K562 (cell line): ENCODE data around the gene ETV3. TPM values are rescaled to one million over a fixed set of nuclear protein-coding genes. Genes with fewer than 3 reads are reported as not detected.

Source experiments
- BHLHE40 ChIP-seq: IDR thresholded peaks from 2 replicates; pipeline ENCODE4 v1.6.1; 2011; ENCODE audit warnings: low read length, improper control_type of control experiment
- FOXJ2 ChIP-seq: fragments of 200-800 bp; sonication (Bioruptor generic); IDR thresholded peaks from 2 replicates; pipeline ENCODE4 v1.6.1; 2016; ENCODE audit warnings: missing genetic modification characterization, missing compliant biosample characterization
- MAZ ChIP-seq, 2 experiments: fragments of 450-650 bp in 1 of 2; sonication (generic) in 1 of 2; formaldehyde crosslinking; IDR thresholded peaks in 1 of 2; conservative IDR thresholded peaks in 1 of 2; 2 replicates each; pipeline versions ENCODE4 v1.4.0 to v1.5.0; 2020; ENCODE audit warnings: mild to moderate bottlenecking in 1 of 2, missing genetic modification reagents in 1 of 2
- POLR2B ChIP-seq: fragments of 450-650 bp; IDR thresholded peaks from 2 replicates; pipeline ENCODE4 v1.6.1; 2018; ENCODE audit warnings: low read depth; ENCODE audit not compliant: partially characterized antibody
- RBFOX2 ChIP-seq: fragments of 200-400 bp; formaldehyde crosslinking; IDR thresholded peaks from 2 replicates; pipeline ENCODE4 v1.6.1; 2017; ENCODE audit warnings: low read depth, mild to moderate bottlenecking, low read length, moderate library complexity
- SIN3B ChIP-seq: fragments of 450-650 bp; IDR thresholded peaks from 2 replicates; pipeline ENCODE4 v1.6.1; 2017; ENCODE audit warnings: low read depth, mild to moderate bottlenecking, moderate library complexity
- SOX6 ChIP-seq: fragments of 450-650 bp; IDR thresholded peaks from 2 replicates; pipeline ENCODE4 v1.6.1; 2014; ENCODE audit warnings: mild to moderate bottlenecking
- ZBED1 ChIP-seq: IDR thresholded peaks from 2 replicates; pipeline ENCODE4 v1.6.1; 2014
- ZNF146 ChIP-seq: IDR thresholded peaks from one replicate; pipeline ENCODE4 v1.6.1; 2018; ENCODE audit warnings: missing compliant biosample characterization; ENCODE audit not compliant: unreplicated experiment
- polyA plus RNA-seq, 8 experiments: library from polyadenylated mRNA; depleted of rRNA in 4 of 8; stranded (reverse) in 5 of 8; unstranded in 3 of 8; fragments of >200 nt; fragmentation: Nextera tagmentation in 2 of 8; fragmentation: Illumina TruSeq in 1 of 8; extraction: Ambion mirVana in 2 of 8; extraction: Trizol in 1 of 8; gene quantifications; 2 replicates each; pipeline versions ENCODE4 v1.2.1 to v1.2.3, GENCODE V29; 2011 to 2014; ENCODE audit warnings: inconsistent platforms in 1 of 8, missing spikeins in 1 of 8
- total RNA-seq, 7 experiments: library from RNA; depleted of rRNA in 6 of 7; stranded (reverse); fragments of >200 nt in 6 of 7; fragmentation: Illumina TruSeq in 2 of 7; extraction: Trizol in 2 of 7; gene quantifications; 2 replicates each; pipeline versions ENCODE4 v1.2.1 to v1.2.3, GENCODE V29; 2011 to 2021; ENCODE audit warnings: low replicate concordance in 1 of 7
- TF ChIP-seq, protein P1 (sequence below): fragments of 200-600 bp; sonication (generic); IDR thresholded peaks from one replicate; pipeline ENCODE4 v1.6.1; 2012; ENCODE audit warnings: mild to moderate bottlenecking, low read depth, low read length, inconsistent platforms
- TF ChIP-seq, protein P2 (sequence below): fragments of 250-450 bp; sonication (Bioruptor Pico); IDR thresholded peaks from 2 replicates; pipeline ENCODE4 v1.8.0; 2022; ENCODE audit warnings: inconsistent platforms
- TF ChIP-seq, protein P3 (sequence below): conservative IDR thresholded peaks from 2 replicates; pipeline ENCODE4 v1.6.1; 2011; ENCODE audit warnings: low read depth, mild to moderate bottlenecking, low read length; ENCODE audit not compliant: control insufficient read depth
- TF ChIP-seq, protein P4 (sequence below): IDR thresholded peaks from 3 replicates; pipeline ENCODE4 v1.6.1; 2011; ENCODE audit warnings: borderline replicate concordance, mild to moderate bottlenecking; ENCODE audit not compliant: insufficient read length, insufficient read depth

ETV3 gene
- total and polyA plus RNA-seq, 9 of the 15 experiments (the other 6 are each of a cell fraction or from before 2014, with no cell fraction given): 3.1 to 16.0 (median 9.0) TPM

DNA sequence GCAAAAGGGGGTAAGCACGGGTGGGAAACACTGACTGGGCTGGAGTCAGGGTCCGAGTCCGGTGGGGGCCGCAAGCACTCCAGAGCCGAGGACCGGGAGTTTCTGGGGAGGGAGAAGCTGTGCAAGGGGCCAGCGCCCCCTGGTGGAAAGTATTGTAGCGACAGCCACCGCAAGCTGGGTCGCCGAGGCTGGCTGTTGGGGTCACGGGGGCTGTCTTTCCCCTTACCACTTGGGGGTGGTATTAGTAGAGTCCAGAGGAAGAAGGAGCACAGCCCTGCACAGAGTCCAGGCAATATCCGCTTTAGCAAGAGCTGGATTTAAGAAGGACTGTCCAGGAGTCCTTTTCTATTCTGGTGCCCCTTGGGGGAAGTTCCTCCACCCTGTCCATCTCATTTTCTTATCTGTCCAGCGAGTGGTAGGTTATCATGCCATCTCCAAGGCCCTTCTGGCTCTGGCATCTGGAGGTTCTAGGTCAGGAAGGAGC, 17.9 kb upstream of the ETV3 start (continued):
- TF ChIP-seq, protein P1, sequence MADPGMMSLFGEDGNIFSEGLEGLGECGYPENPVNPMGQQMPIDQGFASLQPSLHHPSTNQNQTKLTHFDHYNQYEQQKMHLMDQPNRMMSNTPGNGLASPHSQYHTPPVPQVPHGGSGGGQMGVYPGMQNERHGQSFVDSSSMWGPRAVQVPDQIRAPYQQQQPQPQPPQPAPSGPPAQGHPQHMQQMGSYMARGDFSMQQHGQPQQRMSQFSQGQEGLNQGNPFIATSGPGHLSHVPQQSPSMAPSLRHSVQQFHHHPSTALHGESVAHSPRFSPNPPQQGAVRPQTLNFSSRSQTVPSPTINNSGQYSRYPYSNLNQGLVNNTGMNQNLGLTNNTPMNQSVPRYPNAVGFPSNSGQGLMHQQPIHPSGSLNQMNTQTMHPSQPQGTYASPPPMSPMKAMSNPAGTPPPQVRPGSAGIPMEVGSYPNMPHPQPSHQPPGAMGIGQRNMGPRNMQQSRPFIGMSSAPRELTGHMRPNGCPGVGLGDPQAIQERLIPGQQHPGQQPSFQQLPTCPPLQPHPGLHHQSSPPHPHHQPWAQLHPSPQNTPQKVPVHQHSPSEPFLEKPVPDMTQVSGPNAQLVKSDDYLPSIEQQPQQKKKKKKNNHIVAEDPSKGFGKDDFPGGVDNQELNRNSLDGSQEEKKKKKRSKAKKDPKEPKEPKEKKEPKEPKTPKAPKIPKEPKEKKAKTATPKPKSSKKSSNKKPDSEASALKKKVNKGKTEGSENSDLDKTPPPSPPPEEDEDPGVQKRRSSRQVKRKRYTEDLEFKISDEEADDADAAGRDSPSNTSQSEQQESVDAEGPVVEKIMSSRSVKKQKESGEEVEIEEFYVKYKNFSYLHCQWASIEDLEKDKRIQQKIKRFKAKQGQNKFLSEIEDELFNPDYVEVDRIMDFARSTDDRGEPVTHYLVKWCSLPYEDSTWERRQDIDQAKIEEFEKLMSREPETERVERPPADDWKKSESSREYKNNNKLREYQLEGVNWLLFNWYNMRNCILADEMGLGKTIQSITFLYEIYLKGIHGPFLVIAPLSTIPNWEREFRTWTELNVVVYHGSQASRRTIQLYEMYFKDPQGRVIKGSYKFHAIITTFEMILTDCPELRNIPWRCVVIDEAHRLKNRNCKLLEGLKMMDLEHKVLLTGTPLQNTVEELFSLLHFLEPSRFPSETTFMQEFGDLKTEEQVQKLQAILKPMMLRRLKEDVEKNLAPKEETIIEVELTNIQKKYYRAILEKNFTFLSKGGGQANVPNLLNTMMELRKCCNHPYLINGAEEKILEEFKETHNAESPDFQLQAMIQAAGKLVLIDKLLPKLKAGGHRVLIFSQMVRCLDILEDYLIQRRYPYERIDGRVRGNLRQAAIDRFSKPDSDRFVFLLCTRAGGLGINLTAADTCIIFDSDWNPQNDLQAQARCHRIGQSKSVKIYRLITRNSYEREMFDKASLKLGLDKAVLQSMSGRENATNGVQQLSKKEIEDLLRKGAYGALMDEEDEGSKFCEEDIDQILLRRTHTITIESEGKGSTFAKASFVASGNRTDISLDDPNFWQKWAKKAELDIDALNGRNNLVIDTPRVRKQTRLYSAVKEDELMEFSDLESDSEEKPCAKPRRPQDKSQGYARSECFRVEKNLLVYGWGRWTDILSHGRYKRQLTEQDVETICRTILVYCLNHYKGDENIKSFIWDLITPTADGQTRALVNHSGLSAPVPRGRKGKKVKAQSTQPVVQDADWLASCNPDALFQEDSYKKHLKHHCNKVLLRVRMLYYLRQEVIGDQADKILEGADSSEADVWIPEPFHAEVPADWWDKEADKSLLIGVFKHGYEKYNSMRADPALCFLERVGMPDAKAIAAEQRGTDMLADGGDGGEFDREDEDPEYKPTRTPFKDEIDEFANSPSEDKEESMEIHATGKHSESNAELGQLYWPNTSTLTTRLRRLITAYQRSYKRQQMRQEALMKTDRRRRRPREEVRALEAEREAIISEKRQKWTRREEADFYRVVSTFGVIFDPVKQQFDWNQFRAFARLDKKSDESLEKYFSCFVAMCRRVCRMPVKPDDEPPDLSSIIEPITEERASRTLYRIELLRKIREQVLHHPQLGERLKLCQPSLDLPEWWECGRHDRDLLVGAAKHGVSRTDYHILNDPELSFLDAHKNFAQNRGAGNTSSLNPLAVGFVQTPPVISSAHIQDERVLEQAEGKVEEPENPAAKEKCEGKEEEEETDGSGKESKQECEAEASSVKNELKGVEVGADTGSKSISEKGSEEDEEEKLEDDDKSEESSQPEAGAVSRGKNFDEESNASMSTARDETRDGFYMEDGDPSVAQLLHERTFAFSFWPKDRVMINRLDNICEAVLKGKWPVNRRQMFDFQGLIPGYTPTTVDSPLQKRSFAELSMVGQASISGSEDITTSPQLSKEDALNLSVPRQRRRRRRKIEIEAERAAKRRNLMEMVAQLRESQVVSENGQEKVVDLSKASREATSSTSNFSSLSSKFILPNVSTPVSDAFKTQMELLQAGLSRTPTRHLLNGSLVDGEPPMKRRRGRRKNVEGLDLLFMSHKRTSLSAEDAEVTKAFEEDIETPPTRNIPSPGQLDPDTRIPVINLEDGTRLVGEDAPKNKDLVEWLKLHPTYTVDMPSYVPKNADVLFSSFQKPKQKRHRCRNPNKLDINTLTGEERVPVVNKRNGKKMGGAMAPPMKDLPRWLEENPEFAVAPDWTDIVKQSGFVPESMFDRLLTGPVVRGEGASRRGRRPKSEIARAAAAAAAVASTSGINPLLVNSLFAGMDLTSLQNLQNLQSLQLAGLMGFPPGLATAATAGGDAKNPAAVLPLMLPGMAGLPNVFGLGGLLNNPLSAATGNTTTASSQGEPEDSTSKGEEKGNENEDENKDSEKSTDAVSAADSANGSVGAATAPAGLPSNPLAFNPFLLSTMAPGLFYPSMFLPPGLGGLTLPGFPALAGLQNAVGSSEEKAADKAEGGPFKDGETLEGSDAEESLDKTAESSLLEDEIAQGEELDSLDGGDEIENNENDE: no peak
- TF ChIP-seq SIN3B (no peak), MAZ (CRISPR knock-in tag; conservative IDR thresholded peaks at IDR 0.05 in 1 of 2, IDR thresholded peaks at IDR 0.05 in 1 of 2) (peak; percentile 50 to 86), ZBED1 (no peak), ZNF146 (CRISPR knock-in tag) (no peak), BHLHE40 (no peak), RBFOX2 (peak; percentile 51; the same call in 1 of the 2 replicates), FOXJ2 (tag) (no peak), SOX6 (no peak; the same call in 1 of the 2 replicates), POLR2B (no peak)
- TF ChIP-seq, protein P2, sequence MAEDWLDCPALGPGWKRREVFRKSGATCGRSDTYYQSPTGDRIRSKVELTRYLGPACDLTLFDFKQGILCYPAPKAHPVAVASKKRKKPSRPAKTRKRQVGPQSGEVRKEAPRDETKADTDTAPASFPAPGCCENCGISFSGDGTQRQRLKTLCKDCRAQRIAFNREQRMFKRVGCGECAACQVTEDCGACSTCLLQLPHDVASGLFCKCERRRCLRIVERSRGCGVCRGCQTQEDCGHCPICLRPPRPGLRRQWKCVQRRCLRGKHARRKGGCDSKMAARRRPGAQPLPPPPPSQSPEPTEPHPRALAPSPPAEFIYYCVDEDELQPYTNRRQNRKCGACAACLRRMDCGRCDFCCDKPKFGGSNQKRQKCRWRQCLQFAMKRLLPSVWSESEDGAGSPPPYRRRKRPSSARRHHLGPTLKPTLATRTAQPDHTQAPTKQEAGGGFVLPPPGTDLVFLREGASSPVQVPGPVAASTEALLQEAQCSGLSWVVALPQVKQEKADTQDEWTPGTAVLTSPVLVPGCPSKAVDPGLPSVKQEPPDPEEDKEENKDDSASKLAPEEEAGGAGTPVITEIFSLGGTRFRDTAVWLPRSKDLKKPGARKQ (CRISPR knock-in tag): no peak
- TF ChIP-seq, protein P3, sequence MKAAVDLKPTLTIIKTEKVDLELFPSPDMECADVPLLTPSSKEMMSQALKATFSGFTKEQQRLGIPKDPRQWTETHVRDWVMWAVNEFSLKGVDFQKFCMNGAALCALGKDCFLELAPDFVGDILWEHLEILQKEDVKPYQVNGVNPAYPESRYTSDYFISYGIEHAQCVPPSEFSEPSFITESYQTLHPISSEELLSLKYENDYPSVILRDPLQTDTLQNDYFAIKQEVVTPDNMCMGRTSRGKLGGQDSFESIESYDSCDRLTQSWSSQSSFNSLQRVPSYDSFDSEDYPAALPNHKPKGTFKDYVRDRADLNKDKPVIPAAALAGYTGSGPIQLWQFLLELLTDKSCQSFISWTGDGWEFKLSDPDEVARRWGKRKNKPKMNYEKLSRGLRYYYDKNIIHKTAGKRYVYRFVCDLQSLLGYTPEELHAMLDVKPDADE: no peak
- TF ChIP-seq, protein P4, sequence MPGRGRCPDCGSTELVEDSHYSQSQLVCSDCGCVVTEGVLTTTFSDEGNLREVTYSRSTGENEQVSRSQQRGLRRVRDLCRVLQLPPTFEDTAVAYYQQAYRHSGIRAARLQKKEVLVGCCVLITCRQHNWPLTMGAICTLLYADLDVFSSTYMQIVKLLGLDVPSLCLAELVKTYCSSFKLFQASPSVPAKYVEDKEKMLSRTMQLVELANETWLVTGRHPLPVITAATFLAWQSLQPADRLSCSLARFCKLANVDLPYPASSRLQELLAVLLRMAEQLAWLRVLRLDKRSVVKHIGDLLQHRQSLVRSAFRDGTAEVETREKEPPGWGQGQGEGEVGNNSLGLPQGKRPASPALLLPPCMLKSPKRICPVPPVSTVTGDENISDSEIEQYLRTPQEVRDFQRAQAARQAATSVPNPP: no peak
